Measurements from ENCODE around the gene HSPA14.
A peak's percentile ranks its signal among the peaks of the same experiment; 100 is the strongest.
"Not testable (repeated sequence)": the region's sequence is repeated elsewhere in the genome, so short reads cannot be mapped to it uniquely, and the experiment has no call there.

HSPA14 gene

DNA sequence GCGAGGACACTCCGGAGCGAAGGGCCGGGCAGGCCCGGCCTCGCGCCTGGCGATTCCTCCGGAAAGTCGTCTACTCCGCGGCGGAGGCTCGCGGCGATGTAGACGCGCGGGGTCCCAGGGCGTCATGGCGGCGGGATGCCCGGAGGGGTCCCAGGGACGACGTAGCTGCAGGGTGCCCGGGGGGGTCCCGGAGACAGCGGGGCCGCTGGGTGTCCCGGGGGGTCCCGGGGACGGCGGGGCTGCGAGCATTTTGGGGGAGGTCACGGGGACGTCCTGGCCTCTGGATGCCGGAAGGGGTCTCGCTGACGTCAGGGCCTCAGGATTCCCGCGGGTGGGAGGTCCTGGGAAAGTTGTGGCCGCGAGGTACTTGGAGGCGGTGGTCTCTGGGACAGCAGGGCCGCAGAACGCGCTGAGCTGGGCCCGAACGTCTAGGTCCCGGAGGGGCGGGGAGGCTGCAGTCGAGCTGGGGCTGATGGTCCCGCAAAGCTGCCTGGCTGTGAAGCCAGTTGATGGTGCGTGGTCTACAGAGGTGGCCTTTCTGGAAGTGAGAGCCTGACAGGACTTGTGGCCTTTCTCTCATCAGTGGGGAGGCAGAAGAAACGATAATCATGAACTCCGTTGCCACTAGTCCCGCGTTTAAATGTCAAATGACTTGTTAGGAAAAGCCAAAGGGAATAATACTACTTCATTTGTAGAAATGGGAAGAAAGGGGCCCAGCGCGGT, 637 bp downstream of the HSPA14 start:
- no peak for DNase-seq (ENCODE audit: low read depth)

- DNase-seq (ENCODE audit: low read depth): no peak
Measured at GRCh38 chr10:14839305-14839695, 1.2 kb downstream of the HSPA14 start.

DNA sequence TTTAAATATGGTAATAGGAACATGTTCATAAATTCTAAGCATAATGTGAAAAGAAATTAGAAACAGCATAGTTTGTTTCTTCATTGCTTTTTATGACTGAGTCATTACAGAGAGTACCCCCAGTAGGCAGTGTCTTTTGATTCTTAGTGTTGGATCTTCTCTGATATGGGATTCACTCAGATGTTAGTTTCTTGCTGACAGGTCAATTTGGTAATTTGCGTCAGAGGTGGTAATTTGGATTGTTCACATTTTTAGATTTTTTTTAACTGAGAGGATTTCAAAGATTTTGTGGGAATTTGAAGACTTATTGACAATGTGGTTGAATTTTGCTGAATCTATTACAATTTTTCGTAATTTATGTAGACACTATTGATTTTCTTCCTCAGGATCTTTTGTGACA, 2.1 kb downstream of the HSPA14 start:
- DNase-seq (ENCODE audit: low read depth): no peak

GRCh38 chr10:14843327-14843988, 5.4 kb downstream of the HSPA14 start:
- no peak for DNase-seq (ENCODE audit: low read depth)

DNA sequence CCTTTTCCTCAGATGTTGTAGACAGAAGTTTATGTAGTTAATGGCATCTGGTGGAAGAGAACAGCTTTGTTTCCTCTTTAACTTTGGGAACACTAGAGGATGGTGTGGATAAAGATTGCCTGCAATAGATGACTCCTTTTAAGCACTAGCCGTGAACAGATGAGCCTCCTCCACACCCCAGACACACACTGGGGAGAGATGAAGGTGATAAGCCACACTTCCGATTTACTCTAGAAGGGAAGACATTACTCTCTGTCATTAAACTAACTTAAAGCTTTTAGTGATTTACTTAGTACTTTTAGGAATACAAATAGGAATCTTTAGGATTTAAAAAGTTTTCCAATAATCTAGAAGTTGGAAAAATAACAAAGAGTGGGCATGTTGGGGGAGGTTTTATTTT, 6.8 kb downstream of the HSPA14 start:
- no peak for DNase-seq (ENCODE audit: low read depth)

DNA sequence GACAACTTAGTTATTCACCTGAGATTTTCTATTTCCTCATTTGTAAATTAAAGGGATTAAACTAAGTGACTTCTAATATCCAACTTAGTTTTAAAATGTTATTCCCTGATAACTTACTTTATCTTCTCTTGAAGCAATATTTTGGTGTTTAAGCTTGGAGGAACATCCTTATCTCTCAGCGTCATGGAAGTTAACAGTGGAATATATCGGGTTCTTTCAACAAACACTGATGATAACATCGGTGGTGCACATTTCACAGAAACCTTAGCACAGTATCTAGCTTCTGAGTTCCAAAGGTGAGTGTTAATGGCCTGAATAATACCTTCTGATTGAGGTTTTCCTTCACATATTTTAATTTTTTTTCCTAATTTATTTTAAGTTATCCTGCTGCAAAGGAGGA, 14.1 kb downstream of the HSPA14 start:
- no peak for DNase-seq (ENCODE audit: low read depth)

DNA sequence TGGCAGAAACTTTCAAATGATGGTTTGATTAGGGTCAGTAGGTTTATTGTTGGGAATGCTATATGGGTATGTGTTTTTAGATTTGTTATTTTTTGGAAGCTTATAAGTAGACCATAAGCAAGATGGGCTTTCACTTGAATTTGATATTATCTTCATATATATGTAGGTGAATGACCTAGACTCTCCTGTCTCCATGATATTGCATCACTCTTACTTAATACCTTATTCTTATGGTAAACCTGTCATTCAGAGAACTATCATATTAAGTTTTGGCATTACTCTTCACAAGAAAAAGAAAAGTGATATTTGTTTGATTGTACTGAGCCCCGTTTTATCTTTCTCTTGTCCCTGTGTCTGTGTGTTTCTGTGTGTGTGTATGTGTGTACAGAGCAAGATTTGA, 17.3 kb downstream of the HSPA14 start:
- DNase-seq (ENCODE audit: low read depth): no peak

GRCh38 chr10:14858338-14858960, 20.3 kb downstream of the HSPA14 start:
- DNase-seq (ENCODE audit: low read depth): no peak

GRCh38 chr10:14859043-14859442, 20.9 kb downstream of the HSPA14 start:
- no peak for DNase-seq (ENCODE audit: low read depth)

DNA sequence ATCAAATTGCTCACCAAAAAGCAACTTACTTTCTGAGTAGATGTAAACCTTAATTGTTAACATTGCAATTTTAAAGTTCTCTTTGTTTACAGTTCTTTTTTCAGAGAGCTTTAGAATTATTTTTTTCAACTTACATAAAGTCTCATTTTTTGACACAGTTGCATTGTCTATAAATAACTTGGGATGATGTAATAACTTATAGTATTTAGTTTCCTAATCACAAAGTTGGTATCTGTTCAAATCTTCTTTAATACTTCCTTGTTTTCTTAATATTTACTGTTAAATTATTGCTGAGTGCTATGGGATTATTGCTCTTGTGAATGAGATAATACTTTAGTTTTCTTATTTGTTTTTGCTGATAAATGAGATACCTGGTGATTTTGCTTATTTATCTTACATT, 21.7 kb downstream of the HSPA14 start:
- no peak for DNase-seq (ENCODE audit: low read depth)

DNA sequence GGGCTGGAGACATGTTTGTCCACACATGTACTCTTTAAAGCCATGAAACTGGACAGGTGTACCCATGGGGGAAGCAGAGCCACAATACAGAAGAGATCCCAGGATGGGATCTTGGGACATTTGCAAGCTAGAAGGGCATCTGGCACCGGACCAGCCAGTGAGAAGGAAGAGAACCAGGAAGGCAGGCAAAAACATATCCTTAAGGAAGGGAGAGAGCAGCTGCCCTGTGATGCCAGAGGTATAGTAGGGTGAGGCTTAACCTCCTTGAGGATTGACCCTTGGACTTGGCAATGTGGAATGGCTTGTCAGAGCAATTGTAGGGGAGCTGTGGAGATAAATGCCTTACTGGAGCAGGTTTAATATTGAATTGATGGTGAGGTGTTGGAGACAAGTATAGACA, 22.7 kb downstream of the HSPA14 start:
- DNase-seq (ENCODE audit: low read depth): no peak

DNA sequence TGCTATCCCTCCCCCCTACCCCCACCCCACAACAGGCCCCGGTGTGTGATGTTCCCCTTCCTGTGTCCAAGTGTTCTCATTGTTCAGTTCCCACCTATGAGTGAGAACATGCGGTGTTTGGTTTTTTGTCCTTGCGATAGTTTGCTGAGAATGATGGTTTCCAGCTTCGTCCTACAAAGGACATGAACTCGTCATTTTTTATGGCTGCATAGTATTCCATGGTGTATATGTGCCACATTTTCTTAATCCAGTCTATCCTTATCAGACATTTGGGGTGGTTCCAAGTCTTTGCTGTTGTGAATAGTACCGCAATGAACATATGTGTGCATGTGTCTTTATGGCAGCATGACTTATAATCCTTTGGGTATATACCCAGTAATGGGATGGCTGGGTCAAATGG, 26.4 kb downstream of the HSPA14 start:
- DNase-seq (ENCODE audit: low read depth): not testable (repeated sequence)

DNA sequence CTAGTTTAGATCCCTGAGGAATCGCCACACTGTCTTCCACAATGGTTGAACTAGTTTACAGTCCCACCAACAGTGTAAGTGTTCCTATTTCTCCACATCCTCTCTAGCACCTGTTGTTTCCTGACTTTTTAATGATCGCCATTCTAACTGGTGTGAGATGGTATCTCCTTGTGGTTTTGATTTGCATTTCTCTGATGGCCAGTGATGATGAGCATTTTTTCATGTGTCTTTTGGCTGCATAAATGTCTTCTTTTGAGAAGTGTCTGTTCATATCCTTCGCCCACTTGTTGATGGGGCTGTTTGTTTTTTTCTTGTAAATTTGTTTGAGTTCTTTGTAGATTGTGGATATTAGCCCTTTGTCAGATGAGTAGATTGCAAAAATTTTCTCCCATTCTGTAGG, 26.8 kb downstream of the HSPA14 start:
- DNase-seq (ENCODE audit: low read depth): not testable (repeated sequence)

GRCh38 chr10:14873090-14873760, 35.1 kb downstream of the HSPA14 start:
- DNase-seq (ENCODE audit: low read depth): no peak

DNA sequence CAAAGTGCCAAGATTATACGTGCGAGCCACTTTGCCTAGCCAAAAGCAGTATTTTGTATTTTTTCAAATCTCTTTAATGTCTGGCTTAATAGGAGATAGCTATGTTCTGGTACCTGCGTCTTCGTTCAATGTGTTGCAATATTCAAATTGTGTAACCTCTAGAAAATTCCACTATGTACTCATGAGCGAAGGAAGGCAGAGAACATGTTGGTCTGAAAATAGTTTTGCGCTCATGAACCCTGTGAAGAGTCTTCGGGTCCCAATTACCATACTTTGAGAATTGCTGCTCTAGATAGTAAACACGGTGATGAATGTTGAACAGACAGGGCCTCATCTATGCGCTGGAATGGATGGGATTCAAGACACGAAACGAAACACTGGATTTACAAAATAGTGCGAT, 37.8 kb downstream of the HSPA14 start:
- no peak for DNase-seq (ENCODE audit: low read depth)

DNA sequence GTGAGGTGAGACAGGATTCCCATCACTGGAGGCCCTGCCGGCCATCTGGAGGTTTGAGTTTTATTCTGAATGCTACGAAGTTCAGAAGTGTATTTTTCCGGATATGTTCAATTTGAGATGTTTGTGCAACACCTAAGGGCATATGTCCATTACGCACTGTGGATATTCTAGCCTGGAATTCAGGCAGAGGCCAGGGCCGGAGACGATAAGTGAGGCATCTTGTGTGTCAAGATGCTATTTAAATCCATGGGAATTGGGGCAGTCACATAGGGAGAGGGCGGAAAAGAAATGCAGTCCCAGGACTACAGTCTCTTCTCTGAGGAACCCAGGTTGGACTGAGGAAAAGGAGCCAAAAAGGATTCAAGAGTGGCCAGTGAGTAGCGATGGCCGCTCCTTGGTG, 38.7 kb downstream of the HSPA14 start:
- DNase-seq (ENCODE audit: low read depth): no peak

DNA sequence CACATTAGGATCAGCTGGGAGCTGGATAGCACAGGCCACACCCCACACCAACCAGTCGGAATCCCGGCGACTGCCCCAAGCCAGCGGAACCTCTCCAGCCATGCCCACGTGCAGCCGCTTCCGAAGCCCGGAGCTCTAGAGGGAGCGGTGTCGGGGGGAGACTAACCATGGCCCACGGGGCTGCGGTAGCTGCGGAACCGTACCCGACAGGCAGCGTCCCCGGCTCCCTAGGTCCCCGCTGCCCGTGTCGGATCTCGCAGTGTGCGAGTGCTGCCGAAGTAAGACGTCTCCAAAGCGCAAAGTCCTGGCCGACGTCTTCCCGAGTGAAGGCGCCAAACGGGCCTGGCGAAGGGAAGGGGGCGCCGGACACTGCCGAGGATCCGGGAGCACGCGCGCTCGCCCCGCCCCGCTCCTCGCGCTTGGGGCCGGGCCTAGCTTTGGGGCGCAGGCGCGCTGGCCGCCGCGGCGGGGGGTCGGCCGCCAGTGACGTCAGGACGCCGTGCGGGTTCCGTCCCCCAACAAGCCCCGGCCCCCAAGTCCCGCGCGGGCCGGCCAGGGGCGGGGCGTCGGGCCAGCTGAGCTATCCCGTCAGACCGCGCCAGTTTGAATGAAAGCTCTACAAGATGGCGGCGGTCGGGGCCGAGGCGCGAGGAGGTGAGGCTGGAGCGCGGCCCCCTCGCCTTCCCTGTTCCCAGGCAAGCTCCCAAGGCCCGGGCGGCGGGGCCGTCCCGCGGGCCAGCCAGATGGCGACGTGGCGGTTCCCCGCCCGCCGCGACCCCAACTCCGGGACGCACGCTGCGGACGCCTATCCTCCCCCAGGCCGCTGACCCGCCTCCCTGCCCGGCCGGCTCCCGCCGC, 40.4 kb downstream of the HSPA14 start, which contains the start of gene SUV39H2:
TSS of gene SUV39H2 (plus strand) at position 601 of the 858 bp plus-strand sequence. CDS start at position 624, 23 bp downstream.
- peak; percentile 81 for DNase-seq (ENCODE audit: low read depth)

DNA sequence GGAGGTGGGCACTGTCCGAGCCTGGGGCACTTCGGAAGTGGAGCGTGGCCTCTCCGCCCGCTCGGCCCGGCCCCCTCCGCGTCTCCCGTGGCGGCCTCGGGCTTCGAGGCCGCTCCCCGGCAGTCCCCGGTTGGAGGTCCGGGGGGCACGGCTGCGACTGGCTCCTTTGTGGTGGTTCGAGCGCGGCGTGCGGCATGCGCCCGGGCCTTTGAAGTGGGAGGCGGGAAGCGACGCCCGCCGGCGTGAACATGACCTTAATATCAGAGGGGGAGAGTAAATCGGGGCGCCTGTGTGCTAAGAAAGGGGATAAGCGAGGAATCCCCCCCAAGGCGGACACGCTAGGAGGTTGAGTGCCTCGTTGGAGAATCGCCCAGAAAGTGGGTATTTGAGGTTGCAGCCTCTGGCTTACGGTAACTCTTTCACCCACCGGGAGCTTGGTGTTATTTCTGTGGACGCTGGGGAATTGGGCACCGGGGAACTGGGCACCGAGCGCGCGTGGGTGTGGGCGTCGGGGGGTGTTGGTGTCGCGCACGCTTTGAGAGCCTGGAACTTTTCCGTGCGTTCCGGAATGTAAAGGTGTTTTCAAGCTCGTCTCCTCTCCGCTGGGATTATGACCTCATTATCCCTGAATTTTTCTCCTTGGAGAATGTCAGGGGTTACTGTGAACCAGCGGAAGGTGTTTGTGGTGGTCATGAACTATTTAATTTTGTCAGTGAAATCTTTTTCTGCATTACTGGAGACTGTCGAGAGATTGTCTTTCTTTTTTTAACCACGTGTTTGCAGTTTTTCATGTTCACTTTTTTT, 41.2 kb downstream of the HSPA14 start:
- no peak for DNase-seq (ENCODE audit: low read depth)

- no peak for DNase-seq (ENCODE audit: low read depth)
Measured at GRCh38 chr10:14879928-14880193, 41.8 kb downstream of the HSPA14 start.

DNA sequence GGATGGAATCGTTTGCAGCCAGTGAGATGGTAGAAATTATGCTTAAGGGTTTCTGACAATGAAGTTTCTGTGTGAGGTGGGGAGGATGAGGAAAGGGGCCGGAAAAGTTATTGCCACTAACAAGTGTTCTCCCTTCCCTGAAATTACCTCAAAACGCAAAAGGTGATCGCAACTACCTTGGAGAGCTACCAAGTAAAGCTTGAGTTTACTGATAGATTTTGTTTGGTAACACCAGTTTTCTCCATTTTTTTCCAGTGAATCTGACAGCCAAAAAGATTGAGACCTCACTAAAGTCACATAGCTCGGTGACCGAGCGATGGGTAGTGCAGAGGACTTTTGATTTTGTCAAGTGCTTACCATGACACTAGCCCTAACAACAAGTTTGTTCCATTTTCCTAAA, 42.1 kb downstream of the HSPA14 start:
- DNase-seq (ENCODE audit: low read depth): no peak

DNA sequence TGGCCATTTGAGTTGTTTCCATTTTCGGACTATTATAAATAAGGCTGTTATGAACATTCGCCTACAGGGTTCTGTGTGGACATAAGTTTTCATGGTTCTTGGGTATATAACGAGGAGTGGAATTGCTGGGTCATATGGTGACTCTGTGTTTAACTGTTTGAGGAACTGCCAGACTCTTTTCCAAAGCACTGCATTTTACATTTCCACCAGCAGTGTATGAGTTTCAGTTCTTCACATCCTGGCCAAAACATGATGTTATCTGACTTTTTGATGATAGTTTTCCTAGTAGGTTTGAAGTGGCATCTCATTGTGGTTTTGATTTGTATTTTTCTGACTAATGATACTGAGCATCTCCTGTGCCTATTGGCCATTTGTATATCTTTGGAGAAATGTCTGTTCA, 46.0 kb downstream of the HSPA14 start:
- no peak for DNase-seq (ENCODE audit: low read depth)

All from stimulated activated CD8-positive, alpha-beta memory T cell treated with anti-CD3 and anti-CD28 coated beads, Interleukin-12 subunit alpha, Interleukin-12 subunit beta, amount 100 ng/mL, for 1 hour (primary cell).